GM19351 (cell line): Measurements from ENCODE around the gene PHPT1.
"Not testable (repeated sequence)": the region's sequence is repeated elsewhere in the genome, so short reads cannot be mapped to it uniquely, and the experiment has no call there.

Experiments used
- ATAC-seq: cut with Tn5 transposase; IDR thresholded peaks from one replicate; pipeline ENCODE4 v1.9.1; 2021; ENCODE audit warnings: mild to moderate bottlenecking, moderate library complexity; ENCODE audit not compliant: unreplicated experiment

Gene PHPT1

GRCh38 chr9:136849038-136849959 lies at the start of gene PHPT1:
Gene PHPT1, plus strand, starts transcription at chr9:136849409. Its CDS starts 22 bp downstream, at chr9:136849431.
- ATAC-seq: peak; percentile 81

GRCh38 chr9:136799854-136800657 lies 49.2 kb upstream of the PHPT1 start:
- ATAC-seq: no peak

- no peak for ATAC-seq
Measured at GRCh38 chr9:136802321-136802720, 46.9 kb upstream of the PHPT1 start.

GRCh38 chr9:136803009-136803550 lies 46.1 kb upstream of the PHPT1 start:
- ATAC-seq: not testable (repeated sequence)

GRCh38 chr9:136803551-136804508 lies 45.4 kb upstream of the PHPT1 start:
- no peak for ATAC-seq

GRCh38 chr9:136804509-136805206 lies 44.6 kb upstream of the PHPT1 start:
- ATAC-seq: no peak

- no peak for ATAC-seq
Measured at GRCh38 chr9:136805207-136805740, 43.9 kb upstream of the PHPT1 start.

GRCh38 chr9:136806067-136806466 lies 43.1 kb upstream of the PHPT1 start:
- no peak for ATAC-seq

GRCh38 chr9:136806631-136807201 lies 42.5 kb upstream of the PHPT1 start:
- ATAC-seq: no peak

GRCh38 chr9:136807281-136808074 lies 41.7 kb upstream of the PHPT1 start, which contains the start of gene RABL6:
Gene RABL6, plus strand, starts transcription at chr9:136807948. Its CDS starts 249 bp downstream, at chr9:136808197.
- peak; percentile 78 for ATAC-seq

- peak; percentile 39 for ATAC-seq
Measured at GRCh38 chr9:136808075-136808805, 41.0 kb upstream of the PHPT1 start.

GRCh38 chr9:136808806-136809158 lies 40.4 kb upstream of the PHPT1 start:
- no peak for ATAC-seq

GRCh38 chr9:136814725-136815421 lies 34.3 kb upstream of the PHPT1 start:
- ATAC-seq: no peak

GRCh38 chr9:136815422-136815782 lies 33.8 kb upstream of the PHPT1 start:
- no peak for ATAC-seq

- no peak for ATAC-seq
Measured at GRCh38 chr9:136820971-136821825, 28.0 kb upstream of the PHPT1 start.
